DOHH2 (cell line): ENCODE results near the gene VANGL1.

Experiments used
- H3F3A ChIP-seq: fragments of 200-600 bp; sonication (generic), shearing (Covaris generic); 2 replicates; pipeline ENCODE4 v1.6.0; 2016; ENCODE audit warnings: antibody characterized with exemption, mild to moderate bottlenecking; ENCODE audit not compliant: control insufficient read depth, insufficient read depth
- H3K27ac ChIP-seq: fragments of 200-600 bp; sonication (generic); 2 replicates; pipeline ENCODE4 v1.5.1; 2014; ENCODE audit warnings: low read depth, mild to moderate bottlenecking, low read length, moderate library complexity
- H3K27me3 ChIP-seq: fragments of 200-600 bp; sonication (generic); 2 replicates; pipeline ENCODE4 v1.6.1; 2014; ENCODE audit warnings: mild to moderate bottlenecking, low read length, mixed read lengths; ENCODE audit not compliant: control insufficient read depth
- H3K36me3 ChIP-seq: fragments of 200-600 bp; sonication (generic); 2 replicates; pipeline ENCODE4 v1.6.1; 2014; ENCODE audit warnings: mild to moderate bottlenecking, low read length, moderate library complexity, mixed read lengths; ENCODE audit not compliant: control insufficient read depth
- H3K4me1 ChIP-seq: fragments of 200-600 bp; sonication (generic); 2 replicates; pipeline ENCODE4 v1.6.1; 2014; ENCODE audit warnings: mild to moderate bottlenecking, low read length, mixed read lengths; ENCODE audit not compliant: control insufficient read depth
- H3K4me2 ChIP-seq: fragments of 200-600 bp; sonication (generic); 2 replicates; pipeline ENCODE4 v1.6.0; 2014; ENCODE audit warnings: mild to moderate bottlenecking, low read length, moderate library complexity
- H3K4me3 ChIP-seq: fragments of 200-600 bp; sonication (generic); 2 replicates; pipeline ENCODE4 v1.5.1; 2014; ENCODE audit warnings: mild to moderate bottlenecking, low read length, mixed read lengths
- H3K79me2 ChIP-seq: fragments of 200-600 bp; sonication (generic); 2 replicates; pipeline ENCODE4 v1.6.1; 2014; ENCODE audit warnings: mild to moderate bottlenecking, low read length, mixed read lengths; ENCODE audit not compliant: control insufficient read depth
- H3K9me2 ChIP-seq: fragments of 200-600 bp; sonication (generic); replicated peaks from 2 replicates; pipeline ENCODE4 v1.6.1; 2014; ENCODE audit warnings: mild to moderate bottlenecking, low read length, mixed read lengths; ENCODE audit not compliant: control insufficient read depth
- H3K9me3 ChIP-seq: fragments of 200-600 bp; sonication (generic); 2 replicates; pipeline ENCODE4 v1.6.1; 2014; ENCODE audit warnings: antibody characterized with exemption, low read length, mixed read lengths; ENCODE audit not compliant: control insufficient read depth, insufficient read depth
- H4K20me1 ChIP-seq: fragments of 200-600 bp; sonication (generic); 2 replicates; pipeline ENCODE4 v1.6.0; 2014; ENCODE audit warnings: low read depth, mild to moderate bottlenecking, antibody characterized with exemption, low read length, moderate library complexity; ENCODE audit not compliant: control insufficient read depth, insufficient read depth
- EZH2phosphoT487 ChIP-seq: fragments of 200-600 bp; sonication (generic); IDR thresholded peaks from 2 replicates; pipeline ENCODE4 v1.6.1; 2017; ENCODE audit warnings: borderline replicate concordance, mild to moderate bottlenecking, antibody characterized with exemption, low read length, moderate library complexity, mixed read lengths
- TF ChIP-seq, protein P1 (sequence below): fragments of 200-600 bp; sonication (generic); IDR thresholded peaks from one replicate; pipeline ENCODE4 v1.5.1; 2014; ENCODE audit warnings: antibody characterized with exemption, mild to moderate bottlenecking, low read depth, low read length; ENCODE audit not compliant: poor library complexity, severe bottlenecking

VANGL1 gene

GRCh38 chr1:115620453-115620852, 21.3 kb upstream of the VANGL1 start:
- Histone ChIP-seq H3K27me3 (no peaks in the 10 kb centered on the region), H3K4me3 (no peak overlapping the region), H3K27ac (no peak overlapping the region), H3K4me2 (no peak overlapping the region), H3K36me3 (no peaks in the 10 kb centered on the region), H4K20me1 (no peaks in the 10 kb centered on the region), H3K79me2 (no peaks in the 10 kb centered on the region), H3K9me3 (no peaks in the 10 kb centered on the region), H3F3A (no peaks in the 10 kb centered on the region), H3K4me1 (no peaks in the 10 kb centered on the region), H3K9me2 (no peaks in the 10 kb centered on the region)
- TF ChIP-seq EZH2phosphoT487 = no peak
- TF ChIP-seq, protein P1, sequence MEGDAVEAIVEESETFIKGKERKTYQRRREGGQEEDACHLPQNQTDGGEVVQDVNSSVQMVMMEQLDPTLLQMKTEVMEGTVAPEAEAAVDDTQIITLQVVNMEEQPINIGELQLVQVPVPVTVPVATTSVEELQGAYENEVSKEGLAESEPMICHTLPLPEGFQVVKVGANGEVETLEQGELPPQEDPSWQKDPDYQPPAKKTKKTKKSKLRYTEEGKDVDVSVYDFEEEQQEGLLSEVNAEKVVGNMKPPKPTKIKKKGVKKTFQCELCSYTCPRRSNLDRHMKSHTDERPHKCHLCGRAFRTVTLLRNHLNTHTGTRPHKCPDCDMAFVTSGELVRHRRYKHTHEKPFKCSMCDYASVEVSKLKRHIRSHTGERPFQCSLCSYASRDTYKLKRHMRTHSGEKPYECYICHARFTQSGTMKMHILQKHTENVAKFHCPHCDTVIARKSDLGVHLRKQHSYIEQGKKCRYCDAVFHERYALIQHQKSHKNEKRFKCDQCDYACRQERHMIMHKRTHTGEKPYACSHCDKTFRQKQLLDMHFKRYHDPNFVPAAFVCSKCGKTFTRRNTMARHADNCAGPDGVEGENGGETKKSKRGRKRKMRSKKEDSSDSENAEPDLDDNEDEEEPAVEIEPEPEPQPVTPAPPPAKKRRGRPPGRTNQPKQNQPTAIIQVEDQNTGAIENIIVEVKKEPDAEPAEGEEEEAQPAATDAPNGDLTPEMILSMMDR = no peak

DNA sequence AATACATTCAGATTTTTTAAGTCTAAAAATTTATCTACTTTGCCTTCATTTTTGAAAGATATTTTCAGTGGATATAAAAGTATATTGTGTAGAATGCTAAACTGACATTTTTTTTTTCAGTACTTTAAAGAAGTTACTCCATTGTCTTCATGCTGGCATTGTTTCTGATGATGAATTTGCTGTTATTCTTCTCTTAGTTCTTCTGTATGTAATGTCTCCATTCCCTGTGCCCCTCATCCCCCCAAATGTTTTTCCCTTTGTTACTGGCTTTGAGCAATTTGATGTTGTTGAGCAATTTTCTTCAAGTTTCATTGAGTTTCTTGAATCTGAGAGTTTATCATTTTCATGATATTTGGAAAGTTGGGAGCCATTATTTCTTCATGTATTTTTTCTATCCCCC, 20.8 kb upstream of the VANGL1 start:
- Histone ChIP-seq H4K20me1 (no peaks in the 10 kb centered on the region), H3K9me2 (no peaks in the 10 kb centered on the region), H3K4me3 (no peak overlapping the region), H3K9me3 (no peaks in the 10 kb centered on the region), H3K36me3 (no peaks in the 10 kb centered on the region), H3K27ac (no peak overlapping the region), H3K79me2 (no peaks in the 10 kb centered on the region), H3K4me2 (no peak overlapping the region), H3F3A (no peaks in the 10 kb centered on the region), H3K27me3 (no peaks in the 10 kb centered on the region), H3K4me1 (no peaks in the 10 kb centered on the region)
- TF ChIP-seq, protein P1 = no peak
- TF ChIP-seq EZH2phosphoT487 = no peak

DNA sequence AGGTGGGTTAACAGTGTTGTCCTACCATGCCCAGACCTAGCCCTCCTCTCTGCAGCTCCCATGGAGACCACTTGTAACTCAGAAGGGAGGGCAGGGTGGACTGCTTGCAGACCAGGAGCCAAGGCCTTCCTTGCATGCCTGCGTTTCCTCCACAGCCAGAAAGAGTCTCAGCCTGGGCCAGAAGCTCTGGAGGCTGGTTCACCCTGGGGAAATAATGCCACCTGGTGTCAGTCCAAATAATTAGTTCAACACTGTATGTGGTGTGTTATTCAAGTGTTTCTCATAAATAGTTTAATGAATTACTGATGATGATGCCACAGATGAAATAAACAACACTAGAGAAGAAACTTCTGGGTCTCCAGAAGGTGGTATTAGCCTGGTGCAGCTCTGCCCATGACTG, 16.9 kb upstream of the VANGL1 start:
- no peaks in the 10 kb centered on the region for H3K79me2 ChIP-seq
- H3K27ac ChIP-seq = no peak overlapping the region
- TF ChIP-seq EZH2phosphoT487 = no peak
- TF ChIP-seq, protein P1 = no peak
- no peaks in the 10 kb centered on the region for H3K9me3 ChIP-seq
- H3K4me1 ChIP-seq = no peaks in the 10 kb centered on the region
- H3K9me2 ChIP-seq = no peaks in the 10 kb centered on the region
- no peaks in the 10 kb centered on the region for H3K27me3 ChIP-seq
- H3K4me3 ChIP-seq = no peak overlapping the region
- H3K36me3 ChIP-seq = no peaks in the 10 kb centered on the region
- H3K4me2 ChIP-seq = no peak overlapping the region
- H3F3A ChIP-seq = no peaks in the 10 kb centered on the region
- no peaks in the 10 kb centered on the region for H4K20me1 ChIP-seq

DNA sequence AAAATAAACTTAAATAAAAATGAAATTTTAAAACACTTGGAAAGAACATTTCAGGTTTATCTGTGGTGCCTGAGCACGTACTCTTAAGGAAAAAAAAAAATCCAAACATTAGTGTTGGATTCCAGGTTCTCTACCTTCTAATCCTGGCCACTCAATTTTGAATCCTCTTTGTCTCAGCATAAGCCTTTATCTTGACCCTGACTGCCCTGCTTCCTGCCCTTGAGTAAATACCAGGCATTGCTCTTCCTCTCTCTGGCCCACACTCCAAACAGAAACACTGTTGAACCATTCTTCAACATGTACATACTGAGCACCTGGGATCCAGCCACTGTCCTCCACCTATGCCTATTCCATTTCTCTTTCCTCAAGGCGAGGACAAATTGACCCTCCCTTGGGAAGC, 11.4 kb upstream of the VANGL1 start:
- Histone ChIP-seq H3K9me3 (no peaks in the 10 kb centered on the region), H3K36me3 (no peaks in the 10 kb centered on the region), H3K27me3 (no peaks in the 10 kb centered on the region), H3K4me1 (no peaks in the 10 kb centered on the region), H4K20me1 (no peaks in the 10 kb centered on the region), H3K27ac (no peak overlapping the region), H3F3A (no peaks in the 10 kb centered on the region), H3K79me2 (no peaks in the 10 kb centered on the region), H3K4me3 (no peak overlapping the region), H3K9me2 (no peaks in the 10 kb centered on the region), H3K4me2 (no peak overlapping the region)
- TF ChIP-seq, protein P1 = no peak
- TF ChIP-seq EZH2phosphoT487 = no peak
